ENCODE data around the gene ZNF618.
"Not testable (repeated sequence)": the region's sequence is repeated elsewhere in the genome, so short reads cannot be mapped to it uniquely, and the experiment has no call there.

DNA sequence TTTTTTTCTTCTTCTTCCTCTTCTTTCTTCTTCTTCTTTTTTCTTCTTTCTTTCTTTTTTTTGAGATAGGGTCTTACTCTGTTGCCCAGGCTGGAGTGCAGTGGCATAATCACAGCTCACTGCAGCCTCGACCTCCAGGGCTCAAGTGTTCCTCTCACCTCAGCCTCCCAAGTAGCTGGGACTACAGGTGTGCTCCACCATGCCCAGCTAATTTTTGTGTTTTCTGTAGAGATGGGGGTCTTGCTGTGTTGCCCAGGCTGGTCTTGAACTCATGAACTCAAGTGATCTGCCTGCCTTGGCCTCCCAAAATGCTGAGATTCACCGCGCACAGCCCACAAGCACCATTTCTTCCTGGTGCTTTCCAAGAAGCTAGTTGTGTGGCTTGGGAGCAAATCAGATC, 121.0 kb downstream of the ZNF618 start:
- TF ChIP-seq EZH2 (IDR thresholded peaks at IDR 0.05; ENCODE audit: insufficient read depth, poor library complexity, severe bottlenecking); EZH2phosphoT487 (IDR thresholded peaks at IDR 0.05; ENCODE audit: insufficient read depth, low read depth): not testable (repeated sequence)
